ENCODE measurements around the gene TBC1D10A. TPM values are rescaled to one million over a fixed set of nuclear protein-coding genes. Genes with fewer than 3 reads are reported as not detected.
A peak's percentile ranks its signal among the peaks of the same experiment; 100 is the strongest.

The TBC1D10A gene
- total RNA-seq, 6 experiments from 2014 or later = 15.6 to 20.6 (median 16.7) TPM

GRCh38 chr22:30248484-30248883 is 78.3 kb downstream of the TBC1D10A start:
- H3K4me1 Mint-ChIP-seq (ENCODE audit: low read depth) = peaks cover 30% of the 10 kb centered on the region

GRCh38 chr22:30247974-30248373 is 78.8 kb downstream of the TBC1D10A start:
- no peak overlapping the region for H3K4me3 Mint-ChIP-seq
- no peaks in the 10 kb centered on the region for H3K36me3 Mint-ChIP-seq (ENCODE audit: low read depth)
- H3K27ac Mint-ChIP-seq = no peak overlapping the region
- no peak for TF ChIP-seq CTCF (IDR thresholded peaks at IDR 0.05)
- no peaks in the 10 kb centered on the region for H3K9me3 Mint-ChIP-seq
- DNase-seq = no peak
- H3K27me3 Mint-ChIP-seq (ENCODE audit: insufficient read depth) = peaks cover 14% of the 10 kb centered on the region
- H3K4me1 Mint-ChIP-seq (ENCODE audit: low read depth) = peaks cover 28% of the 10 kb centered on the region

More at GRCh38 chr22:30248484-30248883, 78.3 kb downstream of the TBC1D10A start:
- Mint-ChIP-seq H3K27ac (no peak overlapping the region), H3K27me3 (ENCODE audit: insufficient read depth) (peaks cover 14% of the 10 kb centered on the region), H3K4me3 (no peak overlapping the region), H3K36me3 (ENCODE audit: low read depth) (no peaks in the 10 kb centered on the region), H3K9me3 (no peaks in the 10 kb centered on the region)
- no peak for TF ChIP-seq CTCF (IDR thresholded peaks at IDR 0.05)
- DNase-seq = no peak

DNA sequence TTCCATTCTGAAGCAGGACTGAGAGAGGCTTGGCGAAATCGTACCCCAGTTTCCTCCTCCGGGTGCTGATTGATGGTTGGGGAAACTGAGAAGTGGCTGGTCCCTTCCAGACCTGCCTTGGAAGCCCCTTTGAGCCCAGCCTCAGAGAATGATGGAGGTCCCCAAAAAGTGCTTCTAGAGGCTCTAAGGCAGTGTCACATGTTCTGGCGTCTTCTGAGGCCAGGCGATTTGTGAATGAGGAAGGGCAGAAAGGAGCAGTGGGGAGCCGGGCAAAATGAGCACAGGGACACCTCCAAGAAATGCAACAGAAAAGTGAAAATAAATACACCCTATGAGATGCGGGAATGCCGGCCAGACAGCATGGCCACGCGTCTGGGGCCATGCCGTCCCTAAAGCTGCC is 79.2 kb downstream of the TBC1D10A start:
- Mint-ChIP-seq H3K4me1 (ENCODE audit: low read depth) (peaks cover 24% of the 10 kb centered on the region), H3K9me3 (no peaks in the 10 kb centered on the region), H3K4me3 (no peak overlapping the region), H3K27ac (no peak overlapping the region), H3K27me3 (ENCODE audit: insufficient read depth) (peaks cover 14% of the 10 kb centered on the region), H3K36me3 (ENCODE audit: low read depth) (no peaks in the 10 kb centered on the region)
- DNase-seq = no peak
- no peak for TF ChIP-seq CTCF (IDR thresholded peaks at IDR 0.05)

GRCh38 chr22:30246814-30247376 is 79.8 kb downstream of the TBC1D10A start:
- H3K27me3 Mint-ChIP-seq (ENCODE audit: insufficient read depth) = peaks cover 14% of the 10 kb centered on the region
- no peaks in the 10 kb centered on the region for H3K9me3 Mint-ChIP-seq
- DNase-seq = no peak
- H3K36me3 Mint-ChIP-seq (ENCODE audit: low read depth) = no peaks in the 10 kb centered on the region
- peak overlapping the region; percentile 90 for H3K4me3 Mint-ChIP-seq
- peaks cover 17% of the 10 kb centered on the region for H3K4me1 Mint-ChIP-seq (ENCODE audit: low read depth)
- H3K27ac Mint-ChIP-seq = 0 out of 2 replicates have a peak overlapping the region, but pooled peaks have one; percentile 33
- no peak for TF ChIP-seq CTCF (IDR thresholded peaks at IDR 0.05)

DNA sequence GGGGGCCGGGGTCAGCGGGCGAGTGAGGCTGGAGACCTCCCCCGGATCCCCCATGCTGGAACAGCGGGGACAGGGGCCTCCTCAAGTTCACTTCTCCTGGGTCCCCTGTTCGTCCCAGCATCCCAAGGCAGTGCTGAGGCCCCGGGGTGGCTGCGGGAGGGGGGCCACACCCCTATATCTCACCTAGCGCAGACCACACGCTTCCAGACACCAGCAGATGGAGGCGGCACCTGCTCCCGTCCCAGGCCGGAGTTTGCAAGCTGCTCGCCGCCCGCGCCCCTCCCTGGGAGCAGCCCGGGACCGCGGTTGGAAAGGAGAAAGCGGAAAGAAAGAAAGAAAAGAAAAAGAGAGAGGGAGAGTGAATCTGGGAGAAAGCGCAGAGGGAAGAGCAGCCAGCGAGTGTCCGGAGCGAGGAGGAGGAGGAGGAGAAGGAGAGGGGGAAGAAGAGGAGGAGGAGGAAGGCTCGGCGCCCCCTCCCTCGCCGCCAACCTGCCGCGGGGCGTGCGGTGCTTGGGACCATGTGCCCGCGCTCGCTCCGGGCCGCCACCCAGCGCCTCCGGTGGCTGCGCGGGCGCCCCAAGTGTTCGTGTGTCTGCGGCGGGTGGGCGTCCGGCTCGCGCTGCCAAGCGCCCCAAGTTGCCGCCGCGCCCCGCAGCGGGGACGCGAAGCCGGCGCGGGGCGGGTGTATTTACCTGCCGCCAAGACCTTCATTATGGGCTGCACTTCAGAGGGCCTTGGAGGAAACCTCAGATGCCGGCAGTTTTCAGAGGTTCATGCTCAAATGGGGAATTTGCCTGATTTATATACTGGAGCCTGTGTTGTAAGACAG is 80.5 kb downstream of the TBC1D10A start, which contains the start of gene LIF:
Gene LIF, minus strand, starts transcription at position 775 of the 829 bp plus-strand sequence. Its CDS starts 64 bp downstream, at position 711.
- H3K9me3 Mint-ChIP-seq = no peaks in the 10 kb centered on the region
- no peaks in the 10 kb centered on the region for H3K36me3 Mint-ChIP-seq (ENCODE audit: low read depth)
- peak; percentile 52 for DNase-seq
- peaks cover 10% of the 10 kb centered on the region for H3K4me1 Mint-ChIP-seq (ENCODE audit: low read depth)
- H3K27me3 Mint-ChIP-seq (ENCODE audit: insufficient read depth) = peaks cover 14% of the 10 kb centered on the region
- peak; percentile 51; the same call in 1 of the 2 replicates for TF ChIP-seq CTCF (IDR thresholded peaks at IDR 0.05)
- peak within 1 kb of the TSS; percentile 70 for H3K27ac Mint-ChIP-seq
- H3K4me3 Mint-ChIP-seq = peak within 1 kb of the TSS; percentile 90
